GM23248 (cell line): ENCODE data around the gene PEX13. TPM values are rescaled to one million over a fixed set of nuclear protein-coding genes. Genes with fewer than 3 reads are reported as not detected.

Experiments
- DNase-seq: peaks from one replicate; pipeline ENCODE4 v3.0.0-alpha.2; 2015
- H2AFZ ChIP-seq: fragments of 200-600 bp; sonication (generic); 2 replicates; pipeline ENCODE4 v1.6.1; 2016; ENCODE audit warnings: antibody characterized with exemption
- H3F3A ChIP-seq: fragments of 200-600 bp; sonication (generic); 2 replicates; pipeline ENCODE4 v1.6.1; 2016; ENCODE audit warnings: mild to moderate bottlenecking, antibody characterized with exemption, mixed run types; ENCODE audit not compliant: insufficient read depth
- H3K27ac ChIP-seq: fragments of 200-600 bp; sonication (generic); 2 replicates; pipeline ENCODE4 v1.5.1; 2016; ENCODE audit warnings: mild to moderate bottlenecking
- H3K27me3 ChIP-seq: fragments of 200-600 bp; sonication (generic); replicated peaks from 2 replicates; pipeline ENCODE4 v1.6.1; 2016; ENCODE audit warnings: mild to moderate bottlenecking; ENCODE audit not compliant: insufficient read depth
- H3K36me3 ChIP-seq: fragments of 200-600 bp; sonication (generic); 2 replicates; pipeline ENCODE4 v1.6.1; 2016; ENCODE audit warnings: low read depth, mild to moderate bottlenecking
- H3K4me1 ChIP-seq: fragments of 200-600 bp; sonication (generic); 2 replicates; pipeline ENCODE4 v1.6.1; 2016; ENCODE audit warnings: mild to moderate bottlenecking; ENCODE audit not compliant: insufficient read depth
- H3K4me2 ChIP-seq: fragments of 200-600 bp; sonication (generic); one replicate; pipeline ENCODE4 v1.6.1; 2016; ENCODE audit warnings: mild to moderate bottlenecking; ENCODE audit not compliant: unreplicated experiment
- H3K4me3 ChIP-seq: fragments of 200-600 bp; sonication (generic); 2 replicates; pipeline ENCODE4 v1.5.1; 2016; ENCODE audit warnings: mild to moderate bottlenecking
- H3K79me2 ChIP-seq: fragments of 200-600 bp; sonication (generic); 2 replicates; pipeline ENCODE4 v1.6.1; 2016; ENCODE audit warnings: mild to moderate bottlenecking; ENCODE audit not compliant: insufficient read depth
- H3K9ac ChIP-seq: fragments of 200-600 bp; sonication (generic); 2 replicates; pipeline ENCODE4 v1.6.1; 2016; ENCODE audit warnings: mild to moderate bottlenecking
- H3K9me2 ChIP-seq: fragments of 200-600 bp; sonication (generic); 2 replicates; pipeline ENCODE4 v1.6.1; 2016; ENCODE audit warnings: mixed run types, mild to moderate bottlenecking, moderate library complexity; ENCODE audit not compliant: insufficient read depth
- H3K9me3 ChIP-seq: fragments of 200-600 bp; sonication (generic); one replicate; pipeline ENCODE4 v1.6.1; 2017; ENCODE audit warnings: low read depth
- H4K20me1 ChIP-seq: fragments of 200-600 bp; sonication (generic); 2 replicates; pipeline ENCODE4 v1.6.0; 2016; ENCODE audit not compliant: insufficient read depth
- EZH2 ChIP-seq: fragments of 200-600 bp; sonication (generic); IDR thresholded peaks from 2 replicates; pipeline ENCODE4 v1.6.1; 2018; ENCODE audit warnings: antibody characterized with exemption, mild to moderate bottlenecking; ENCODE audit not compliant: insufficient read depth, poor library complexity, severe bottlenecking
- EZH2phosphoT487 ChIP-seq: fragments of 200-600 bp; sonication (generic); IDR thresholded peaks from 2 replicates; pipeline ENCODE4 v1.6.1; 2018; ENCODE audit warnings: antibody characterized with exemption, moderate library complexity, mild to moderate bottlenecking, low read depth; ENCODE audit not compliant: insufficient read depth
- whole genome bisulfite sequencing, 2 experiments: methylation state at CpG; one replicate each; pipeline ENCODE4 v1.1.6; 2015 to 2017; ENCODE audit warnings: low lambda C conversion rate in 2 of 2, low coverage in 1 of 2; ENCODE audit errors: missing lambda C conversion rate in 2 of 2; 5-methylcytosine and 5-hydroxymethylcytosine counted together
- in situ Hi-C: fragments of 300-500 bp; cut with MboI; formaldehyde crosslinking; loops from 2 replicates; pipeline ENCODE4 v1.15.0; 2020
- polyA plus RNA-seq: library from polyadenylated mRNA; unstranded; fragments of >200 nt; fragmentation: Nextera tagmentation; extraction: Ambion mirVana; gene quantifications from 2 replicates; pipeline ENCODE4 v1.2.1, GENCODE V29; 2016
- total RNA-seq: library from RNA; depleted of rRNA; stranded (reverse); fragments of >200 nt; shearing (Covaris generic); gene quantifications from 2 replicates; pipeline ENCODE4 v1.2.3, GENCODE V29; 2014

Gene PEX13
- total and polyA plus RNA-seq, 2 experiments from 2014 or later: 22.4 to 43.6 TPM

DNA sequence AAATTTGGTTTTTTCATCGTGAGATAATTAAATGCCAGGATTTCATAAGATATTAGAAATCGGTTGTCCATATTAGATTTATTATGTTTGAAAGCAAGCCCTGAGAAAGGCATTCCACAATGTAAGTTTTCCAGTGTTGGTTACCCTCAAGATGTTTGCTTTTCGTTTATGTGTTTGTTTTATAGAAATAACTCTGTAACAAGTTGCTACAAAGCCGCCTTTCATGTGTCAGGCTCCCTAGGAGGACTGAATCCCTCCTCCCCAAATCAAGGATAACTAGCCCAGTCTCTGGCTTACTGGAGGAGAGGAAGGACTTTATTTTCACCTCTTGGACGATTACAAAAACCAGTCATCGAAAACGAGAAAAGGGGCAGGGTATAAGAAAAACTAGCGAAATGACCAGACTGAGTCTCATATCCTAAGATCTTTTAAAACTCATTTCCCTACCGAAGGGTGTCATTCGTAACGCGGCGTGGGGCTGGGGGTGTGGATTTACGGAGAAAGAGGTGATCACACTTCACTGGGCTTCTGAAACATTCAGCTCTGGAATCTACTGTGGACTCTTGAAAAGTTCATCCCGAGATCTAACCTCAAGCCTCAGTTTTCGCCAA, 1.0 kb upstream of the PEX13 start:
- 1% methylated on average over 16 of the region's 16 CpGs for WGBS, 2 experiments
- peak overlapping the region; percentile 90 for H3K4me3 ChIP-seq
- peaks cover 18% of the 10 kb centered on the region; the same call in 1 of the 2 replicates for H3F3A ChIP-seq
- peak overlapping the region; percentile 74 for H3K27ac ChIP-seq
- H2AFZ ChIP-seq: peak overlapping the region; percentile 93
- TF ChIP-seq EZH2phosphoT487: no peak
- TF ChIP-seq EZH2: no peak
- H4K20me1 ChIP-seq: no peaks in the 10 kb centered on the region
- H3K4me2 ChIP-seq: peak overlapping the region; percentile 81
- in situ Hi-C loops: no loop called here
- H3K79me2 ChIP-seq: peaks cover 57% of the 10 kb centered on the region
- no peaks in the 10 kb centered on the region for H3K9me3 ChIP-seq
- no peaks in the 10 kb centered on the region for H3K9me2 ChIP-seq
- H3K9ac ChIP-seq: peak overlapping the region; percentile 87
- no peaks in the 10 kb centered on the region for H3K27me3 ChIP-seq
- H3K36me3 ChIP-seq: no peaks in the 10 kb centered on the region
- no peak for DNase-seq
- peaks cover 28% of the 10 kb centered on the region for H3K4me1 ChIP-seq

DNA sequence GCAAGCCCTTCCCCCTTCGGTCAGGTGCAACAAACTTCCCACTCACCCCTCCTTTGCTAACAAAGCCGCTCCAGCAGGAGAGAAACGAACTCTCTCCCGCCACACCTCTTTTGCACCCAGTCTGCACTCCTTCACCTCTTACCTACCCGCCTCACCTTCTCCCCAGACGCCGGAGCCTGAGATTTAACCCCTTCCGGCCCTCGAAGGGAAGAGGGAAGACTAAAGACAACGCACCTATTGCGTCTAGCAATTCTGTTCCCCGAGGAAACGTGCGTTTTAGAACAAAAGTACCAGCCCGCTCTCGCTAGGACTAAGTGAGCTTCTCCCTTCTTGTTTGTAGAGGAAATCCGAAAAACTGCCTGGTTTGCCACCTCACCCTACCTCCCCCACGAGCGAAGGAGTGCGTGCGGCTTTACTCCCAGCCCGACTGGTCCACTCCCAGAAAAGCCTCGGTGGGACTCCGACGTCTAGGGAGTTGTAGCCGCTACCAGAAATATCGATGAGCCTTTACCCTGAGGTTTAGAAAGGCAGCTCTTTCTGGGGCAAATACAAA, 441 bp upstream of the PEX13 start:
- in situ Hi-C loops: no loop called here
- H3K79me2 ChIP-seq: peaks cover 63% of the 10 kb centered on the region

GRCh38 chr2:61018318-61018755, 817 bp downstream of the PEX13 start:
- peaks cover 9% of the 10 kb centered on the region; the same call in 1 of the 2 replicates for H3F3A ChIP-seq
- H3K9ac ChIP-seq: peak overlapping the region; percentile 87
- H4K20me1 ChIP-seq: no peaks in the 10 kb centered on the region
- no peaks in the 10 kb centered on the region for H3K27me3 ChIP-seq
- peak; percentile 75 for DNase-seq
- peak overlapping the region; percentile 90 for H3K4me3 ChIP-seq
- peak overlapping the region; percentile 81 for H3K4me2 ChIP-seq
- WGBS, 2 experiments: 1% methylated on average over 7 of the region's 7 CpGs
- no peak for TF ChIP-seq EZH2
- no peak for TF ChIP-seq EZH2phosphoT487
- in situ Hi-C loops: no loop called here
- H3K79me2 ChIP-seq: peaks cover 75% of the 10 kb centered on the region
- H2AFZ ChIP-seq: peak overlapping the region; percentile 93
- no peaks in the 10 kb centered on the region for H3K9me2 ChIP-seq
- peaks cover 18% of the 10 kb centered on the region for H3K4me1 ChIP-seq
- no peaks in the 10 kb centered on the region for H3K9me3 ChIP-seq
- H3K36me3 ChIP-seq: no peaks in the 10 kb centered on the region
- H3K27ac ChIP-seq: peak overlapping the region; percentile 74

More for the DNA sequence above, 441 bp upstream of the PEX13 start:
- WGBS, 2 experiments: 0 to 1% methylated on average over 27 of the region's 27 CpGs
- TF ChIP-seq EZH2 (no peak), EZH2phosphoT487 (no peak)
- Histone ChIP-seq H3K4me3 (peak overlapping the region; percentile 90), H4K20me1 (no peaks in the 10 kb centered on the region), H3K4me2 (peak overlapping the region; percentile 81), H3K9me3 (no peaks in the 10 kb centered on the region), H3F3A (peaks cover 13% of the 10 kb centered on the region; the same call in 1 of the 2 replicates), H3K9ac (peak overlapping the region; percentile 87), H3K9me2 (no peaks in the 10 kb centered on the region), H2AFZ (peak overlapping the region; percentile 93), H3K4me1 (peaks cover 23% of the 10 kb centered on the region), H3K27me3 (no peaks in the 10 kb centered on the region), H3K36me3 (no peaks in the 10 kb centered on the region), H3K27ac (peak overlapping the region; percentile 74)
- DNase-seq: peak; percentile 86

DNA sequence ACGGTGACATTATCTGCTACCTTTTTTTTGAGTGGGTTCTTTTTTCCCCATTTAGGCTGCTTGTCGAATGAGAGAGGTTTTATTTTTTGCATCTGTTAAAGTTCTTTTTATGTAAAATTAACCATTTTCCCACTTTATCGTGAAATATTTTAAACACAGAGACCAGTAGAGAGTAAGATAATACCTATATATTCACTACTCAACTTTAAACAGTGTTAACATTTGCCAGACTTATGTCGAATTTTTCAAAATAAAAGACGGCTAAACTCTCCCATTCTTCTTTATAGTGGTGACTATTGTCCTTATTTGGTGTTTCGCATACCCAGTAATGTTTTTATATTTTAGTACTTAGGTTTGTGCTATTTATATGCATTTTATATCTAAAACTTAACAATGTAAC, 1.3 kb downstream of the PEX13 start:
- Histone ChIP-seq H3K79me2 (peaks cover 80% of the 10 kb centered on the region), H3K9me3 (no peaks in the 10 kb centered on the region), H3K4me3 (peak overlapping the region; percentile 90), H3K9ac (peak overlapping the region; percentile 87), H3K4me1 (peaks cover 18% of the 10 kb centered on the region), H3K36me3 (no peaks in the 10 kb centered on the region), H4K20me1 (no peaks in the 10 kb centered on the region), H3K27ac (peak overlapping the region; percentile 74), H3K9me2 (no peaks in the 10 kb centered on the region), H2AFZ (peak overlapping the region; percentile 93), H3K4me2 (peak overlapping the region; percentile 81), H3F3A (peaks cover 9% of the 10 kb centered on the region; the same call in 1 of the 2 replicates), H3K27me3 (no peaks in the 10 kb centered on the region)
- no peak for DNase-seq
- 18 to 19% methylated on average over 6 of the region's 6 CpGs for WGBS, 2 experiments
- in situ Hi-C loops: no loop called here
- TF ChIP-seq EZH2 (no peak), EZH2phosphoT487 (no peak)
